NB4 (cell line): ENCODE data around the gene GTF2F2.

Source experiments
- DNase-seq: peaks from one replicate; pipeline ENCODE4 v3.0.0; 2010; ENCODE audit warnings: low read depth
- H3K4me3 ChIP-seq: one replicate; pipeline ENCODE4 v1.5.1; 2011; ENCODE audit warnings: mild to moderate bottlenecking, low read depth, low read length, moderate library complexity
- CTCF ChIP-seq: IDR thresholded peaks from one replicate; pipeline ENCODE4 v1.5.1; 2012; ENCODE audit warnings: low read depth, low read length
- MAX ChIP-seq: IDR thresholded peaks from 2 replicates; pipeline ENCODE4 v1.6.1; 2011; ENCODE audit warnings: low read depth, low read length
- MYC ChIP-seq: IDR thresholded peaks from 2 replicates; pipeline ENCODE4 v1.6.1; 2011; ENCODE audit warnings: low read depth, low read length
- POLR2A ChIP-seq: IDR thresholded peaks from 2 replicates; pipeline ENCODE4 v1.6.1; 2011; ENCODE audit warnings: mild to moderate bottlenecking; ENCODE audit not compliant: insufficient read length; ENCODE audit errors: extremely low read depth

GTF2F2 gene

GRCh38 chr13:45205124-45205523, 84.8 kb downstream of the GTF2F2 start:
- no peak for TF ChIP-seq CTCF
- TF ChIP-seq MAX = no peak
- TF ChIP-seq MYC = no peak
- TF ChIP-seq POLR2A = no peak
- H3K4me3 ChIP-seq = no peak overlapping the region
- DNase-seq = no peak

GRCh38 chr13:45206340-45206739, 86.0 kb downstream of the GTF2F2 start:
- H3K4me3 ChIP-seq = no peak overlapping the region
- TF ChIP-seq MAX = no peak
- no peak for TF ChIP-seq MYC
- no peak for TF ChIP-seq POLR2A
- no peak for TF ChIP-seq CTCF
- no peak for DNase-seq

GRCh38 chr13:45207319-45207718, 87.0 kb downstream of the GTF2F2 start:
- TF ChIP-seq CTCF (no peak), POLR2A (no peak), MYC (no peak), MAX (no peak)
- DNase-seq = no peak
- no peak overlapping the region for H3K4me3 ChIP-seq

- TF ChIP-seq MYC = no peak
- no peak for TF ChIP-seq POLR2A
- no peak for TF ChIP-seq CTCF
- TF ChIP-seq MAX = no peak
- no peak overlapping the region for H3K4me3 ChIP-seq
Observed at GRCh38 chr13:45208132-45208531, 87.8 kb downstream of the GTF2F2 start.

GRCh38 chr13:45209229-45209628, 88.9 kb downstream of the GTF2F2 start:
- TF ChIP-seq POLR2A (no peak), CTCF (no peak), MAX (no peak), MYC (no peak)
- H3K4me3 ChIP-seq = no peak overlapping the region
- DNase-seq = peak; percentile 24

More at GRCh38 chr13:45208132-45208531, 87.8 kb downstream of the GTF2F2 start:
- DNase-seq = no peak
